Neutrophil (primary cell): ENCODE results near the gene IMPDH2.

Experiments
- H3K27ac ChIP-seq: fragments of 200-600 bp; sonication (generic); 2 replicates; pipeline ENCODE4 v1.5.1; 2016; ENCODE audit warnings: mild to moderate bottlenecking, moderate library complexity
- H3K27me3 ChIP-seq: fragments of 200-600 bp; sonication (generic); 2 replicates; pipeline ENCODE4 v1.6.0; 2016; ENCODE audit warnings: mild to moderate bottlenecking
- H3K36me3 ChIP-seq: fragments of 200-600 bp; sonication (generic); 2 replicates; pipeline ENCODE4 v1.5.1; 2017
- H3K4me1 ChIP-seq, 2 experiments: fragments of 200-600 bp in 1 of 2; sonication (generic) in 1 of 2; 1 replicate in 1 of 2; 2 replicates in 1 of 2; pipeline versions ENCODE4 v1.5.1 to v1.6.1; 2013 to 2016; ENCODE audit warnings: low read depth in 1 of 2, low read length in 1 of 2, mild to moderate bottlenecking in 1 of 2, moderate library complexity in 1 of 2; ENCODE audit not compliant: control insufficient read depth in 1 of 2, insufficient read depth in 1 of 2
- H3K4me3 ChIP-seq, 2 experiments: fragments of 200-600 bp in 1 of 2; sonication (generic) in 1 of 2; 1 replicate in 1 of 2; 2 replicates in 1 of 2; pipeline ENCODE4 v1.5.1; 2013 to 2016; ENCODE audit warnings: low read depth in 1 of 2, low read length in 1 of 2, mild to moderate bottlenecking in 1 of 2, moderate library complexity in 1 of 2
- H3K9me3 ChIP-seq: fragments of 200-600 bp; sonication (generic); 2 replicates; pipeline ENCODE4 v1.5.1; 2016
- TF ChIP-seq, protein P1 (sequence below): fragments of 200-600 bp; sonication (generic); IDR thresholded peaks from 2 replicates; pipeline ENCODE4 v1.5.1; 2016; ENCODE audit warnings: antibody characterized with exemption

The IMPDH2 gene

DNA sequence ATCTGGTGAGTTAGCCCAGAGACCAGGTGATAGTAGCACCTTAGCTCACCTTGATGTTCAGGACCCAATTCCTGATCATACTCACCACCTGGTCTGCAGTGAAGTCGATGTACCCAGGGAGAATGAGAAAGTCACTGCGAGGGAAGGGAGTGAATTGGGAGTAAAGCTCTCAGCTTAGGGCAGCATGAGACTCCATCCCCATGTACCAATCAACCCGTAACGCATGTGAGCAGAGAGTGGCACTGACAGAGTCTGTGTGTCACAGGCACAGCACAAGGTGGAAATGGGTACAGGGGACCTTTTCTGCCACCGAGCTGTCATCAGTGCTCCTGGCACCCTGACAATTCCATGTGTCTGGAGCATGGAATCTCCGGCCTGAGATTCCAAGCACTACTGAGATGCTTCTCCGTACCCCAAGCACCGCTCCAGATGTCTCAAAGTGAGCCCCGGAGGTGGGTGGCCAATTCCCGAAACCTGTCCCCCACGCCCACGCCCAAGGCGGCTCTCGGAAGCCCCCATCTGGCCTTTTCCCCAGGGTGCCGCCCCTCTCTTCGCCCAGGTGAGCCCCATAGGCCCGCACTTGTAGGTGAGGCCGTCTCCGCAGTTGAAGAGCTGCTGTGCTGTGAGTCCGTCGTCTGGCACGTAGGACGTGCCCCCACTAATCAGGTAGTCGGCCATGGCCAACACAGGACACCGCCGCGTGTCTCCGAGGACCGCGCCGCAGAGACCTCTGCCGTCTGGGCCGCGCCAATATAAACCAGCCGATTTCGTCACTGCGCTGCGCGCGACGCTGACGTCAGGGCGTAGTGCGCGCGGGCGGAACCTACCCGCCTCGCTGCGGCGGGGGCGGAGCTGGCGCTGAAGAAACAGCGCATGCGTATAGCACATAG is at the start of gene IMPDH2:
Gene IMPDH2, minus strand, starts transcription at position 726 of the 890 bp plus-strand sequence. Its CDS starts 48 bp downstream, at position 678.
- peak within 1 kb of the TSS; percentile 73 to 79 for H3K4me3 ChIP-seq
- no peaks in the 10 kb centered on the region for H3K9me3 ChIP-seq
- H3K4me1 ChIP-seq, result peaks cover 15 to 16% of the 10 kb centered on the region in 2 experiments
- no peaks in the 10 kb centered on the region for H3K27me3 ChIP-seq
- TF ChIP-seq, protein P1, sequence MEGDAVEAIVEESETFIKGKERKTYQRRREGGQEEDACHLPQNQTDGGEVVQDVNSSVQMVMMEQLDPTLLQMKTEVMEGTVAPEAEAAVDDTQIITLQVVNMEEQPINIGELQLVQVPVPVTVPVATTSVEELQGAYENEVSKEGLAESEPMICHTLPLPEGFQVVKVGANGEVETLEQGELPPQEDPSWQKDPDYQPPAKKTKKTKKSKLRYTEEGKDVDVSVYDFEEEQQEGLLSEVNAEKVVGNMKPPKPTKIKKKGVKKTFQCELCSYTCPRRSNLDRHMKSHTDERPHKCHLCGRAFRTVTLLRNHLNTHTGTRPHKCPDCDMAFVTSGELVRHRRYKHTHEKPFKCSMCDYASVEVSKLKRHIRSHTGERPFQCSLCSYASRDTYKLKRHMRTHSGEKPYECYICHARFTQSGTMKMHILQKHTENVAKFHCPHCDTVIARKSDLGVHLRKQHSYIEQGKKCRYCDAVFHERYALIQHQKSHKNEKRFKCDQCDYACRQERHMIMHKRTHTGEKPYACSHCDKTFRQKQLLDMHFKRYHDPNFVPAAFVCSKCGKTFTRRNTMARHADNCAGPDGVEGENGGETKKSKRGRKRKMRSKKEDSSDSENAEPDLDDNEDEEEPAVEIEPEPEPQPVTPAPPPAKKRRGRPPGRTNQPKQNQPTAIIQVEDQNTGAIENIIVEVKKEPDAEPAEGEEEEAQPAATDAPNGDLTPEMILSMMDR, result peak; percentile 56
- peaks cover 62% of the 10 kb centered on the region for H3K36me3 ChIP-seq
- H3K27ac ChIP-seq, result peak within 1 kb of the TSS; percentile 82

DNA sequence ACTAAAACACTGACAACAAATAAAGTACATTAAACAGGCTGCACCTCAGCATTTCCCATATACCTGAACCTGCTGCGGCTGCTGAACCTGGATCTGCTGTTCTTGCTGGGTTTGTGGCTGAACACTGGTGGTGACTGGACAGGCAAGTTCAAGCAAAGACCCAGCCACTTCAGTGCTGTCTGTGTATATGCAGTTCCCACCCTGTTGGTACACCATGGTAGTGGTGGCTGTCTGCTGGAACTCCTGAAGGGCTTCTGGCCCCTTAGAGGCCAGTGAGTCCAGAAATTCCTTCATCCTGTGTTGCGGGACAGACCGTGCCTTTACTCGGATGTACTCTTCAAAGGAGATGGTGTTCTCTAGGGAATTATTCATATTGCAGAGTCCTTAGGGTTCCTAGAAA is 47.4 kb upstream of the IMPDH2 start:
- H3K4me1 ChIP-seq, result no peaks in the 10 kb centered on the region
- no peaks in the 10 kb centered on the region for H3K9me3 ChIP-seq
- H3K27me3 ChIP-seq, result no peaks in the 10 kb centered on the region
- no peak overlapping the region for H3K4me3 ChIP-seq
- peaks cover 63% of the 10 kb centered on the region for H3K36me3 ChIP-seq
- TF ChIP-seq, protein P1, result no peak
- no peak overlapping the region for H3K27ac ChIP-seq

DNA sequence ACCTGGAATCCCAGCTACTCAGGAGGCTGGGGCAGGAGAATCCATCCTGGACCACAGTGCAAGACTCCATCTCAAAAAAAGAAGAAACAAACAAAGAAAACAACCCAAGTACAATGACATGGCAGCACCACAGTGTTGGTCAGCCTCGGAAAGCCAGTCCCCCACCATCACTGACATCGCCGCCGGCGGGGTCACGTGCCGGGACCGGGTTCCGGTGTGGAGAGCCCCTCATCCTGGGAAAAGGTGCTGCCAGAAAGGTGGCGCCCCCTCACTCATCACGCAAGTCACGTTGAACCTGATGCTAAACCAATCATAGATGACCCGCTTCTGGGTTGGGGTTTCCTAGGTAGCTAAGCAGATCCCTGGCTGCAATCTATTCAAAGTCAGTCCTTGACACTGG is 46.9 kb upstream of the IMPDH2 start:
- no peaks in the 10 kb centered on the region for H3K27me3 ChIP-seq
- H3K9me3 ChIP-seq, result no peaks in the 10 kb centered on the region
- peaks cover 68% of the 10 kb centered on the region for H3K36me3 ChIP-seq
- H3K4me1 ChIP-seq, result no peaks in the 10 kb centered on the region
- TF ChIP-seq, protein P1, result no peak
- no peak overlapping the region for H3K4me3 ChIP-seq
- H3K27ac ChIP-seq, result no peak overlapping the region

DNA sequence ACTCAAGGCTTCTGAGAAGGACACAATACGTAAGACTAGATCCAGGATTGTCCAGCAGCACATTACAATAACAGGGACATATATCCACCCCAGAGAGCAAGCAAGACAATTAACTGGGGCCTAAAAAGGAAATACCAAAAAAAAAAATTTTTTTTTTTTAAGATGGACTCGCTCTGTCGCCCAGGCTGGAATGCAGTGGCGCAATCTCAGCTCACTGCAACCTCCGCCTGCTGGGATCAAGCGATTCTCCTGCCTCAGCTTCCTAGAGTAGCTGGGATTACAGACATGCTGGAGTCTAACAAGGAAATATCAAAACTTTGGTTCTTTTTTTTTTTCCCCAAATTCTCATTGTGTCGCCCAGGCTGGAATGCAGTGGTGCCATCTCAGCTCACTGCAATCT is 28.8 kb upstream of the IMPDH2 start:
- H3K27ac ChIP-seq, result no peak overlapping the region
- H3K36me3 ChIP-seq, result peaks cover 43% of the 10 kb centered on the region
- TF ChIP-seq, protein P1, result no peak
- H3K4me1 ChIP-seq, result peaks cover 7 to 8% of the 10 kb centered on the region in 2 experiments
- H3K27me3 ChIP-seq, result no peaks in the 10 kb centered on the region
- H3K4me3 ChIP-seq, result no peak overlapping the region
- no peaks in the 10 kb centered on the region for H3K9me3 ChIP-seq

DNA sequence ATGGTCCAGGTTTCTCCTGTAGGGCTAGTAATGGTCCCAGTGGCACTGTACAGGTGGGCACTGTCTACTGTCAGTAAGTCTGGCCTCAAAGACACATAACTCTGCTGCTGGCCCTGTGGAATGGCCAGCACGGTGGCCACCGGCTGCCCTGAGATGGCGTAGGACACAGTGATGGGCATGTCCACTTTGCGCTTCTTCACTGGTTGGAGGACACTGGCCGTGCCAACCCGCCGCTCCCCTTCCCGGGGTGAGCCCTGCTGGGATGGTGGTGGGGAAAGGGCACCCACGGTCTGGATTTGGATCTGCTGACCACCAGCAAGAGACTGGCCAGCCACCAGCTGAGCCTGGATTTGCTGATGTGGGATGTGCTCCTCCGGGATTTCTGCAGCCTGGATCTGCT is 28.1 kb upstream of the IMPDH2 start:
- TF ChIP-seq, protein P1, result no peak
- H3K9me3 ChIP-seq, result no peaks in the 10 kb centered on the region
- H3K27ac ChIP-seq, result no peak overlapping the region
- H3K4me1 ChIP-seq, result peaks cover 7 to 8% of the 10 kb centered on the region in 2 experiments
- peaks cover 46% of the 10 kb centered on the region for H3K36me3 ChIP-seq
- no peak overlapping the region for H3K4me3 ChIP-seq
- no peaks in the 10 kb centered on the region for H3K27me3 ChIP-seq
